Trophoblast cell (in vitro differentiated cells and primary cell): Measurements from ENCODE around the gene SLC7A14.

Source experiments
- DNase-seq, 2 donors: peaks; one replicate each; pipeline ENCODE4 v3.0.0-alpha.2; 2016
- H2AFZ ChIP-seq: 2 replicates; pipeline ENCODE4 v1.6.1; 2013; ENCODE audit warnings: low read length, moderate library complexity, mild to moderate bottlenecking; ENCODE audit not compliant: insufficient read depth, poor library complexity
- H2AK5ac ChIP-seq: 2 replicates; pipeline ENCODE4 v1.6.1; 2013; ENCODE audit warnings: mild to moderate bottlenecking, low read length
- H2BK120ac ChIP-seq: 2 replicates; pipeline ENCODE4 v1.6.1; 2013; ENCODE audit warnings: low read length, mild to moderate bottlenecking, moderate library complexity; ENCODE audit not compliant: insufficient read depth, poor library complexity
- H2BK12ac ChIP-seq: 2 replicates; pipeline ENCODE4 v1.6.1; 2013; ENCODE audit warnings: mild to moderate bottlenecking, low read length, moderate library complexity
- H2BK5ac ChIP-seq: 2 replicates; pipeline ENCODE4 v1.6.1; 2013; ENCODE audit warnings: low read length, low read depth, moderate library complexity, mild to moderate bottlenecking; ENCODE audit not compliant: poor library complexity
- H3K14ac ChIP-seq: 2 replicates; pipeline ENCODE4 v1.6.1; 2013; ENCODE audit warnings: mild to moderate bottlenecking, low read length
- H3K18ac ChIP-seq: 2 replicates; pipeline ENCODE4 v1.6.1; 2013; ENCODE audit warnings: mild to moderate bottlenecking, low read length
- H3K23ac ChIP-seq: 2 replicates; pipeline ENCODE4 v1.6.1; 2013; ENCODE audit warnings: low read length
- H3K27ac ChIP-seq: 2 replicates; pipeline ENCODE4 v1.5.1; 2013; ENCODE audit warnings: low read depth, mild to moderate bottlenecking, inconsistent platforms, low read length, moderate library complexity
- H3K27me3 ChIP-seq: 2 replicates; pipeline ENCODE4 v1.6.1; 2013; ENCODE audit warnings: inconsistent platforms, mild to moderate bottlenecking, low read length, moderate library complexity; ENCODE audit not compliant: insufficient read depth
- H3K36me3 ChIP-seq, 2 experiments: 1 replicate in 1 of 2; 2 replicates in 1 of 2; pipeline ENCODE4 v1.6.1; 2013; ENCODE audit warnings: low read length in 2 of 2, mild to moderate bottlenecking in 2 of 2, moderate library complexity in 1 of 2; ENCODE audit not compliant: insufficient read depth in 2 of 2, control insufficient read depth in 1 of 2
- H3K4ac ChIP-seq: 2 replicates; pipeline ENCODE4 v1.6.1; 2013; ENCODE audit warnings: low read depth, mild to moderate bottlenecking, low read length, moderate library complexity
- H3K4me1 ChIP-seq, 2 experiments: 1 replicate in 1 of 2; 2 replicates in 1 of 2; pipeline ENCODE4 v1.6.1; 2013; ENCODE audit warnings: low read length in 2 of 2, mild to moderate bottlenecking in 2 of 2, moderate library complexity in 1 of 2; ENCODE audit not compliant: insufficient read depth in 2 of 2, control insufficient read depth in 1 of 2
- H3K4me2 ChIP-seq: 2 replicates; pipeline ENCODE4 v1.6.1; 2013; ENCODE audit warnings: inconsistent platforms, mild to moderate bottlenecking, low read length, moderate library complexity
- H3K4me3 ChIP-seq: 2 replicates; pipeline ENCODE4 v1.5.1; 2013; ENCODE audit warnings: mild to moderate bottlenecking, low read depth, low read length, inconsistent platforms
- H3K79me1 ChIP-seq: one replicate; pipeline ENCODE4 v1.6.1; 2013; ENCODE audit warnings: low read length
- H3K79me2 ChIP-seq: 2 replicates; pipeline ENCODE4 v1.6.1; 2013; ENCODE audit warnings: low read length, mild to moderate bottlenecking; ENCODE audit not compliant: control insufficient read depth, insufficient read depth, poor library complexity
- H3K9ac ChIP-seq: 2 replicates; pipeline ENCODE4 v1.6.1; 2013; ENCODE audit warnings: mild to moderate bottlenecking, low read length
- H3K9me3 ChIP-seq: 2 replicates; pipeline ENCODE4 v1.6.1; 2013; ENCODE audit warnings: low read depth, mild to moderate bottlenecking, control low read depth, inconsistent platforms, low read length; ENCODE audit not compliant: insufficient read depth
- H4K12ac ChIP-seq: 2 replicates; pipeline ENCODE4 v1.6.1; 2013; ENCODE audit warnings: low read depth, mild to moderate bottlenecking, low read length, moderate library complexity
- H4K8ac ChIP-seq: 2 replicates; pipeline ENCODE4 v1.6.1; 2013; ENCODE audit warnings: low read depth, mild to moderate bottlenecking, low read length, moderate library complexity
- H4K91ac ChIP-seq: one replicate; pipeline ENCODE4 v1.6.1; 2013; ENCODE audit warnings: low read depth, mild to moderate bottlenecking, low read length, moderate library complexity
- WGBS: extraction: QIAGEN DNeasy Blood & Tissue Kit; methylation state at CpG from one replicate; pipeline ENCODE4 v1.1.7; 2013; ENCODE audit warnings: missing lambda C conversion rate; ENCODE audit not compliant: insufficient read length, insufficient coverage; ENCODE audit errors: extremely low coverage; 5-methylcytosine and 5-hydroxymethylcytosine counted together

Gene SLC7A14

GRCh38 chr3:170562080-170562479, 23.8 kb downstream of the SLC7A14 start:
- Histone ChIP-seq H3K23ac (no peak overlapping the region), H3K9me3 (no peaks in the 10 kb centered on the region), H4K91ac (no peak overlapping the region), H2BK120ac (no peak overlapping the region), H3K18ac (no peak overlapping the region), H4K8ac (no peak overlapping the region), H3K9ac (no peak overlapping the region), H2AK5ac (no peak overlapping the region), H3K4ac (no peak overlapping the region), H2BK12ac (no peak overlapping the region), H3K79me2 (no peaks in the 10 kb centered on the region), H3K4me3 (no peak overlapping the region), H3K27ac (no peak overlapping the region), H2AFZ (no peak overlapping the region), H3K36me3 (no peaks in the 10 kb centered on the region), H3K79me1 (peaks cover 2% of the 10 kb centered on the region), H4K12ac (no peak overlapping the region), H3K27me3 (no peaks in the 10 kb centered on the region), H2BK5ac (no peak overlapping the region), H3K4me2 (no peak overlapping the region), H3K4me1 (peaks cover 2% of the 10 kb centered on the region in 2 experiments), H3K14ac (no peak overlapping the region)
- DNase-seq, result no peak
- no CpG with 5 or more reads among the region's 1 CpG for WGBS

DNA sequence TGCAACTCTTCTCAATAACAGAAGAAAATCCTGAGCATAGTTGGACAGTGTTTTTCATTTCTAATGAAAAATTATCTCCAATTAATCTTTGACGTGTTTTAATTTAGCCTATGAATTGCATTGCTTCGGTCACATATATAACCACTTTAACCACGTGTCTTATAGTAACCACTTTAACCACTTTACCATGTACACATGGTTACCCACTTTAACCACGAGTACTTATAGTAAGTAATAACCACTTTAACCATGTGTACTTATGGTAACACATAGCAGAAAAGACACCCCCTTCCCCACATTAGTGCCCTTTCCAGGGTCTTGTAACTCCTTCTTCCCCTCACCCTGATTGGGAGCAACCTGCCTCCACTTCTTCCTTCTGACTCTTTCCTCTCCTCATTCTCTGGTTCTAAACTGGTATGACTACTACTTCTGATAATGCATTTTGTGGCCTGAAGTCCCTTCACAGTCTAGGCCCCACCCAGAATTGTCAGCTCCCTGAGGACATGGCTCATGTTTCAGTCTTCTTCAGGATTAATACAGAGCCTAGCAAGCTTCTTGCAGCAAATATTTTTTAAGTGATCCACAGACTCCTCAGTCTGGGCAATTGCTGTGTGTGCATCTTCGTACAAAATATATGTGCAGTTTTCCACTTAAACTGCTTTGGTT, 25.0 kb downstream of the SLC7A14 start:
- H2AK5ac ChIP-seq, result no peak overlapping the region
- no peak overlapping the region for H4K8ac ChIP-seq
- no peak overlapping the region for H4K12ac ChIP-seq
- no peak overlapping the region for H3K18ac ChIP-seq
- peaks cover 2% of the 10 kb centered on the region in 2 experiments for H3K4me1 ChIP-seq
- H3K4me2 ChIP-seq, result no peak overlapping the region
- H3K27me3 ChIP-seq, result no peaks in the 10 kb centered on the region
- no peaks in the 10 kb centered on the region for H3K36me3 ChIP-seq
- H3K23ac ChIP-seq, result no peak overlapping the region
- no peak overlapping the region for H2BK5ac ChIP-seq
- DNase-seq, result no peak
- H3K79me1 ChIP-seq, result peaks cover 2% of the 10 kb centered on the region
- H3K79me2 ChIP-seq, result no peaks in the 10 kb centered on the region
- H4K91ac ChIP-seq, result no peak overlapping the region
- H3K4me3 ChIP-seq, result no peak overlapping the region
- H3K4ac ChIP-seq, result no peak overlapping the region
- no peak overlapping the region for H3K14ac ChIP-seq
- H3K9me3 ChIP-seq, result no peaks in the 10 kb centered on the region
- H2BK120ac ChIP-seq, result no peak overlapping the region
- H2BK12ac ChIP-seq, result no peak overlapping the region
- no peak overlapping the region for H3K27ac ChIP-seq
- no peak overlapping the region for H3K9ac ChIP-seq
- no peak overlapping the region for H2AFZ ChIP-seq
- no CpG with 5 or more reads among the region's 5 CpGs for WGBS

GRCh38 chr3:170560296-170560695, 25.6 kb downstream of the SLC7A14 start:
- H3K27ac ChIP-seq, result no peak overlapping the region
- no peak for DNase-seq
- H2BK5ac ChIP-seq, result no peak overlapping the region
- H3K36me3 ChIP-seq, result no peaks in the 10 kb centered on the region
- no peak overlapping the region for H2AFZ ChIP-seq
- no peak overlapping the region for H4K12ac ChIP-seq
- H2BK120ac ChIP-seq, result no peak overlapping the region
- no peak overlapping the region for H3K14ac ChIP-seq
- no CpG with 5 or more reads among the region's 4 CpGs for WGBS
- H4K8ac ChIP-seq, result no peak overlapping the region
- no peaks in the 10 kb centered on the region for H3K27me3 ChIP-seq
- peaks cover 2% of the 10 kb centered on the region for H3K79me1 ChIP-seq
- no peaks in the 10 kb centered on the region for H3K79me2 ChIP-seq
- H3K4me3 ChIP-seq, result no peak overlapping the region
- no peaks in the 10 kb centered on the region for H3K9me3 ChIP-seq
- H3K4ac ChIP-seq, result no peak overlapping the region
- no peak overlapping the region for H4K91ac ChIP-seq
- H2BK12ac ChIP-seq, result no peak overlapping the region
- no peak overlapping the region for H2AK5ac ChIP-seq
- H3K4me1 ChIP-seq, result peaks cover 2% of the 10 kb centered on the region in 2 experiments
- H3K9ac ChIP-seq, result no peak overlapping the region
- no peak overlapping the region for H3K18ac ChIP-seq
- H3K23ac ChIP-seq, result no peak overlapping the region
- no peak overlapping the region for H3K4me2 ChIP-seq

DNA sequence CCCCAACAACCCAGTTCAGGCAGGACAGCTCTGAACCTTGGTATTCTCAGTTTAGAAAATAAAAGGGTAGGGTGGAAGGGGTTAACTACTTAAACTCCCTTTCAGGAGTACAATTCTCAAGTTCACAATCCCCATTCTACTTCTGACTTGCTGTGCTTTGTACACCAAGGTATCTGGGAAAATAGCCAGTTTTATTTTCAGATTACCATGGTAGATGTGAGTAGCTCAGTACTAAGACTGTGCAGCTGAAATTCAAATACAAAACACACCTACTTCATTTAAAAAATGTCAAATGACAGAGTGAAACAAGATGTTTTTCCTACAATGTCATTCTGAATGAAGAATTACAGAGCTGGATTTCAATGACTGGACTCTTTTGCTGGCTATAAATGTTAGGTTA, 27.4 kb downstream of the SLC7A14 start:
- no peak for DNase-seq
- no peak overlapping the region for H3K14ac ChIP-seq
- H3K36me3 ChIP-seq, result no peaks in the 10 kb centered on the region
- H3K4me3 ChIP-seq, result no peak overlapping the region
- H3K4me1 ChIP-seq, result no peaks in the 10 kb centered on the region
- H4K91ac ChIP-seq, result no peak overlapping the region
- no peaks in the 10 kb centered on the region for H3K27me3 ChIP-seq
- no peak overlapping the region for H4K8ac ChIP-seq
- H3K4me2 ChIP-seq, result no peak overlapping the region
- H2AK5ac ChIP-seq, result no peak overlapping the region
- H2BK5ac ChIP-seq, result no peak overlapping the region
- H3K79me1 ChIP-seq, result no peaks in the 10 kb centered on the region
- H3K18ac ChIP-seq, result no peak overlapping the region
- H2AFZ ChIP-seq, result no peak overlapping the region
- H3K79me2 ChIP-seq, result no peaks in the 10 kb centered on the region
- no peaks in the 10 kb centered on the region for H3K9me3 ChIP-seq
- H3K23ac ChIP-seq, result no peak overlapping the region
- no peak overlapping the region for H2BK12ac ChIP-seq
- no peak overlapping the region for H2BK120ac ChIP-seq
- no peak overlapping the region for H4K12ac ChIP-seq
- H3K9ac ChIP-seq, result no peak overlapping the region
- no peak overlapping the region for H3K27ac ChIP-seq
- H3K4ac ChIP-seq, result no peak overlapping the region
